Testis (tissue), 3 donors: ENCODE measurements around the gene RALGAPA1. TPM values are rescaled to one million over a fixed set of nuclear protein-coding genes. Genes with fewer than 3 reads are reported as not detected.

Experiments
- DNase-seq: peaks from one replicate; pipeline ENCODE4 v3.0.0-alpha.2; 2019
- H3K27ac ChIP-seq, 2 donors: fragments of 200-600 bp; sonication (generic); one replicate each; pipeline ENCODE4 v1.5.1; 2019
- H3K27me3 ChIP-seq: fragments of 200-600 bp; sonication (generic); one replicate; pipeline ENCODE4 v1.5.1; 2019
- H3K36me3 ChIP-seq: fragments of 200-600 bp; sonication (generic); one replicate; pipeline ENCODE4 v1.5.1; 2017; ENCODE audit warnings: low read depth; ENCODE audit errors: missing control alignments
- H3K4me1 ChIP-seq: fragments of 200-600 bp; sonication (generic); one replicate; pipeline ENCODE4 v1.5.1; 2019
- H3K4me3 ChIP-seq, 2 donors: fragments of 200-600 bp; sonication (generic); one replicate each; pipeline ENCODE4 v1.5.1; 2017 to 2019
- H3K9me3 ChIP-seq: fragments of 200-600 bp; sonication (generic); one replicate; pipeline ENCODE4 v1.5.1; 2017
- POLR2A ChIP-seq: fragments of 450-650 bp; IDR thresholded peaks from one replicate; pipeline ENCODE4 v1.6.1; 2017; ENCODE audit warnings: antibody characterized with exemption, mild to moderate bottlenecking, moderate library complexity
- WGBS, 2 donors: methylation state at CpG; one replicate each; pipeline ENCODE4 v1.1.5; 2018; 5-methylcytosine and 5-hydroxymethylcytosine counted together
- intact Hi-C: fragments of 100-400 bp; cut with DNase I; formaldehyde crosslinking; loops from one replicate; pipeline ENCODE4 v1.15.1; 2023; ENCODE audit warnings: low total_unique reads
- polyA plus RNA-seq: library from polyadenylated mRNA; stranded (reverse); fragments of 350-450 nt; fragmentation: Illumina TruSeq; extraction: RNeasy Lipid Tissue Mini Kit (QIAGEN cat#74804); gene quantifications from one replicate; pipeline ENCODE4 v1.2.3, GENCODE V29; 2014; ENCODE audit warnings: low read depth, low replicate concordance; ENCODE audit not compliant: insufficient read depth
- total RNA-seq, 2 donors: library from RNA; depleted of rRNA; stranded (reverse); fragments of >200 nt; gene quantifications; one replicate each; pipeline ENCODE4 v1.2.3, GENCODE V29; 2016
- TF ChIP-seq, protein P1 (sequence below), 3 experiments: fragments of 450-650 bp in 2 of 3; fragments of 200-600 bp in 1 of 3; sonication (generic) in 1 of 3; IDR thresholded peaks; one replicate each; pipeline ENCODE4 v1.5.1; 2016 to 2019; ENCODE audit warnings: antibody characterized with exemption in 3 of 3, mild to moderate bottlenecking in 2 of 3, moderate library complexity in 1 of 3

The RALGAPA1 gene
- total and polyA plus RNA-seq, 3 donors from 2014 or later: 25.6 to 111 (median 75.1) TPM

DNA sequence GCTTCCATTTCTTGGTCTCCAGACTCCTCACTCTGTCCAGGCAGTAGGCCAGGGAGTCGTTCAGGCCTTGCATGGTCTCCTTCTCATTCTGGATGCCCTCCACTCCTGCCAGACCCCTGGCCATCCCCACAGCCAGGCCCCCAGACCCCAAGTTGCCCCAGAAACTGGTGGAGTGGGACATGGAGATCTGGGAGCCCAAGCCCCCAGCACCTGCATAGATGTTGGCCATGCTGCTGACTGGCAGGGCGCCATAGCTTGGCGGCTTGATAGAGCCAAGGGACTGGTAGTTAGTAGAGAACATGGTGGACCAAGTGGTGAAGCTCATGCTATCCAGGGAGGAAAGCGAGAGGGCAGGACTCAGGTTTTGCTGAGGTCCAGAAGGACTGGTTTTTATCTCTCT lies 296.3 kb downstream of the RALGAPA1 start:
- Histone ChIP-seq H3K4me1 (no peaks in the 10 kb centered on the region), H3K36me3 (no peaks in the 10 kb centered on the region), H3K27me3 (no peaks in the 10 kb centered on the region), H3K4me3 (no peak overlapping the region), H3K9me3 (no peaks in the 10 kb centered on the region), H3K27ac (no peak overlapping the region)
- 83 to 84% methylated on average over 4 of the region's 4 CpGs for WGBS, 2 donors
- no peak for TF ChIP-seq POLR2A
- TF ChIP-seq, protein P1, sequence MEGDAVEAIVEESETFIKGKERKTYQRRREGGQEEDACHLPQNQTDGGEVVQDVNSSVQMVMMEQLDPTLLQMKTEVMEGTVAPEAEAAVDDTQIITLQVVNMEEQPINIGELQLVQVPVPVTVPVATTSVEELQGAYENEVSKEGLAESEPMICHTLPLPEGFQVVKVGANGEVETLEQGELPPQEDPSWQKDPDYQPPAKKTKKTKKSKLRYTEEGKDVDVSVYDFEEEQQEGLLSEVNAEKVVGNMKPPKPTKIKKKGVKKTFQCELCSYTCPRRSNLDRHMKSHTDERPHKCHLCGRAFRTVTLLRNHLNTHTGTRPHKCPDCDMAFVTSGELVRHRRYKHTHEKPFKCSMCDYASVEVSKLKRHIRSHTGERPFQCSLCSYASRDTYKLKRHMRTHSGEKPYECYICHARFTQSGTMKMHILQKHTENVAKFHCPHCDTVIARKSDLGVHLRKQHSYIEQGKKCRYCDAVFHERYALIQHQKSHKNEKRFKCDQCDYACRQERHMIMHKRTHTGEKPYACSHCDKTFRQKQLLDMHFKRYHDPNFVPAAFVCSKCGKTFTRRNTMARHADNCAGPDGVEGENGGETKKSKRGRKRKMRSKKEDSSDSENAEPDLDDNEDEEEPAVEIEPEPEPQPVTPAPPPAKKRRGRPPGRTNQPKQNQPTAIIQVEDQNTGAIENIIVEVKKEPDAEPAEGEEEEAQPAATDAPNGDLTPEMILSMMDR (IDR thresholded peaks at IDR 0.05): no peak
- intact Hi-C loops: no loop called here
- DNase-seq: no peak

DNA sequence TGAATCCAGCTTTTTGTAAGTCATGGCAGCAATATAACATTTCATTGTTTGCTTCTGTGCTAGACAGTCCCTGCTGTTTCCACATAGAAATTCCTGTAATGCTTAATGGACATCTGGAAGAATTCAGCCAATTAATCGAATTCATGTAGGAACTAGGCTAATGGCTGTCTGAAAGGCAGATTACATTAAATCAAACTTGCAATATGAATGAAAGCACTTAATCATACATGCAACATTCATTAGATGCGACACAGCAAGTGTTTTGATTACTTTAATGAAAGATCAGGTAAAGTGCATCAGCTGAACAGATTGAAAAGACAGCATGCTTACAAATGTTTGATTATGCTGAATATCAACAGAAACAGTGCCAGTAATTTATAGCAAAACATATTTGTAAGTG lies 299.2 kb downstream of the RALGAPA1 start:
- no peak for DNase-seq
- TF ChIP-seq, protein P1 (IDR thresholded peaks at IDR 0.05): no peak
- TF ChIP-seq POLR2A: no peak
- 74 to 76% methylated on average over 2 of the region's 2 CpGs for WGBS, 2 donors
- no peaks in the 10 kb centered on the region for H3K9me3 ChIP-seq
- no peaks in the 10 kb centered on the region for H3K36me3 ChIP-seq
- H3K27ac ChIP-seq: no peak overlapping the region
- H3K27me3 ChIP-seq: no peaks in the 10 kb centered on the region
- no peak overlapping the region for H3K4me3 ChIP-seq
- no peaks in the 10 kb centered on the region for H3K4me1 ChIP-seq
- intact Hi-C loops: no loop called here

DNA sequence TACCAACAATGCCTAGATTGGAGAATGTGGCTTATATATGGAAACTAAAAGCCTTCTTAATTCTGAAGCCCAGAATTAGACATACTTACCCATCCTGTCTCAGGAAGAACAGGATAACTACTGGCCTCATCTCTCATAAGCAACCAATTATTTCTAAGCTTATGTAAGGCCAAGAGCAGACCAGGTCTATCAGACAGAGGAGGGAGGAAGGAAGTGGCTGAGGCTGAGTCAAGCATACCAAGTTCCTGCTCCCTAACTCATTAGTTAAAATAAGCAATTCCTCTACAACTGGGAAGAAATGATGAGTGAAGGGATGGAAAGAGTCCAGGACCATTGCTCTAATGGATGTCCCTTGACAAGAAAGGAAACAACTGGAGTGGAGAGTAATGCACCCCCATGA lies 302.2 kb downstream of the RALGAPA1 start:
- intact Hi-C loops: no loop called here
- no peak for TF ChIP-seq POLR2A
- TF ChIP-seq, protein P1 (IDR thresholded peaks at IDR 0.05): no peak
- Histone ChIP-seq H3K4me1 (no peaks in the 10 kb centered on the region), H3K27me3 (no peaks in the 10 kb centered on the region), H3K9me3 (no peaks in the 10 kb centered on the region), H3K27ac (no peak overlapping the region), H3K4me3 (no peak overlapping the region), H3K36me3 (no peaks in the 10 kb centered on the region)
- no peak for DNase-seq

DNA sequence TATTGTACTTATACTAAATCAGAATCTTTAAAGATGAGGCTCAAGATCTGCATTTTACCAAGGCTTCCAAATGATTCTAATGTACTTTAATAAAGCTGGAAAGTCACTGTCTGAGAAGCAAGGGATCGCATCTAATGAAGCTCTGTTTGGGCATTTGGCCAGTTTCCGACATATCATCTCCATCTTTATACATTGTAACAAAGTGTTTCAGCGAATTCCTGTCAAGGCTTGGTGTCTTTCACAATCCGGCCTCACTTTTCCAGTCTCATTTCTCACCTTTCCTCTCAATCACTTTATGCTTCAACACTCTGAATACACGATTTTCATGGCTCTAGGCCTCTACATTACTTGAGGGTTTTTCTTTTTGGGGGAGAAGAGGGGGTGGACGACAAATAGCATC lies 302.6 kb downstream of the RALGAPA1 start:
- 38 to 45% methylated on average over 6 of the region's 6 CpGs for WGBS, 2 donors
- no peaks in the 10 kb centered on the region for H3K27me3 ChIP-seq
- H3K4me1 ChIP-seq: no peaks in the 10 kb centered on the region
- no peak overlapping the region for H3K4me3 ChIP-seq
- DNase-seq: peak; percentile 83
- H3K9me3 ChIP-seq: no peaks in the 10 kb centered on the region
- no peaks in the 10 kb centered on the region for H3K36me3 ChIP-seq
- intact Hi-C loops: no loop called here
- no peak overlapping the region for H3K27ac ChIP-seq
- TF ChIP-seq POLR2A: no peak
- TF ChIP-seq, protein P1 (IDR thresholded peaks at IDR 0.05): no peak

DNA sequence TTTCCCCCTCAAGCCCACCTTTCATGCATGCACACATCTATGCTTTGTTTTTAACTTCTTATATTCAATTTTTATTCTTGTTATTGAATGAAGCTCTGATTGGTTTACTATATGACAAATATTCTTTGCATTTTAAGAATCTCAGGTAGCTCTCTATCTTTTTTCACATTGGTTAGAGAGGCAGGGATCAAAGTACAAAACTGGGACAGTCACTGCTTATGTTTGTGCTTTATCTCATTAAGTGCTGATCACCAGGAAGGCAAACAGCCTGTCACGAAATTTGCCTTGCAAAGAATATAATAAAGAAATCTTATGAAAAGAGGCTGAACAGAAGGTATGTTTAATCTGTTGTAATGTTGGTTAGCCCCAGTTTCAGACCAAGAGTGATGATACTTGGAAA lies 304.8 kb downstream of the RALGAPA1 start:
- no peaks in the 10 kb centered on the region for H3K36me3 ChIP-seq
- WGBS, 2 donors: 75 to 76% methylated on average over 1 of the region's 1 CpG
- H3K9me3 ChIP-seq: no peaks in the 10 kb centered on the region
- TF ChIP-seq, protein P1 (IDR thresholded peaks at IDR 0.05): no peak
- no peak for TF ChIP-seq POLR2A
- DNase-seq: no peak
- no peaks in the 10 kb centered on the region for H3K27me3 ChIP-seq
- no peaks in the 10 kb centered on the region for H3K4me1 ChIP-seq
- intact Hi-C loops: no loop called here
- no peak overlapping the region for H3K27ac ChIP-seq
- no peak overlapping the region for H3K4me3 ChIP-seq
